Measurements from ENCODE around the gene RMDN3.

The RMDN3 gene, protein sequence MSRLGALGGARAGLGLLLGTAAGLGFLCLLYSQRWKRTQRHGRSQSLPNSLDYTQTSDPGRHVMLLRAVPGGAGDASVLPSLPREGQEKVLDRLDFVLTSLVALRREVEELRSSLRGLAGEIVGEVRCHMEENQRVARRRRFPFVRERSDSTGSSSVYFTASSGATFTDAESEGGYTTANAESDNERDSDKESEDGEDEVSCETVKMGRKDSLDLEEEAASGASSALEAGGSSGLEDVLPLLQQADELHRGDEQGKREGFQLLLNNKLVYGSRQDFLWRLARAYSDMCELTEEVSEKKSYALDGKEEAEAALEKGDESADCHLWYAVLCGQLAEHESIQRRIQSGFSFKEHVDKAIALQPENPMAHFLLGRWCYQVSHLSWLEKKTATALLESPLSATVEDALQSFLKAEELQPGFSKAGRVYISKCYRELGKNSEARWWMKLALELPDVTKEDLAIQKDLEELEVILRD

DNA sequence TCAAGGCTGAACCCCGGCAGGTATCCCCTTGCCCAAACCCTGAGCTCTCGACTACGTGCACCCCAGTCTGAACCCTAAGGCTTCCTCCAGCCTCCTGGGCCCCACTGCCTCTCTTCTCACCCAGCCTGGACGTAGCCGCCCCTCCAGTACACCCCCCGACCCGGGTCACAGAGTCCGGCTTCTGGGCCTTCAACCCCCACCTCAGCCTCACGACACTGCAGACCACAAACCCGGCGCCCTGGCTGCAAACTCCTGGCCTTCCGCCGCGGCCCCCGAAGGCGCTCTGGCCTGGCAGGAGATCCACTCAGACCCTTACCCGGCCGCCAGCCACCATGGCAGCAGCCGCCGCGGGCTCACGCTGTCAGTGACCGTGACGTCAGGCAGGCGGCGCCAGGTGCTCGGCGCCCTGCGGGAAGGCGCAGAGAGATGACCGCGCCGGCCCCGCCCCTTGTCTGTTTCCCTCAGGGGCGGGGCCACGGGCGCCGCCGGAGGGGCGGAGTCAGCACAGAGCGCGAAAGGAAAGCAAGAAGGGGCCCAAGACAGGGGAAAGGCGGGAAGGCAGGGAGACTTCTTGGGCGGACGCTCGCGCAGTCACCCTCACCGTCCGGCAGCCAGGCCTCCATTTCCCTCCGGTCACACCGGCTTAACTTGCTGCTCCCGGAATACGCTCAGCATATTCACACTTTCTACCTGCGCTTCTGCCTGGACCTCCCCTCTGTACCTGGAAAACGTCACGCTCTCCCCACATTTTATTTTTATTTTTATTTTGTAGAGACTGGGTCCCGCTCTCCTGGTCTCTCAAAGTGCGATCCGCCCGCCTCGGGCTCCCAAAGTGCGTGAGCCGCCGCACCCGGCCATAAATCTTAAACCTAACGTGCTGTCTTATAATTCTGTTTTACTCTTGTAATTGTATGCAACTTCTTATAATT lies at the start of gene RMDN3:
TSS of gene RMDN3 (minus strand) at position 372 of the 929 bp plus-strand sequence. CDS start 471 bp downstream, outside the sequence.
- peak; percentile 67 for DNase-seq

DNA sequence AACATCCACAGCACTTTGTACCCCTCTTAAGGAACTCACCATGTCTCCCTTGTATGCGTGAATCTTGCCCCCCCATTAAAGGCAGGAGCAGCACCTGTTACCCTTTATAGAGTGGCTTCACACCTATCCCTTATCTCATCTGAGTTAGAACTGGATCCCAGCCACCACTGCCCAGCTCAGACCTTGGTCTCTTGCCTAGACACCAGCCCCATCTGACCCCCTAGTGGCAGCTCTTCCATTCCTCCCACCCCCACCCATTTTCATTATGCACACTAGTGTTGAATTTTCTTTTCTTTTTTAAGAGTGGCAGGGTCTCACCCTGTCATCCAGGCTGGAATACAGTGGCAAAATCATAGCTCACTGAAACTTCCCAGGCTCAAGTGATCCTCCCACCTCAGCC lies 48.6 kb upstream of the RMDN3 start:
- DNase-seq, result no peak

DNA sequence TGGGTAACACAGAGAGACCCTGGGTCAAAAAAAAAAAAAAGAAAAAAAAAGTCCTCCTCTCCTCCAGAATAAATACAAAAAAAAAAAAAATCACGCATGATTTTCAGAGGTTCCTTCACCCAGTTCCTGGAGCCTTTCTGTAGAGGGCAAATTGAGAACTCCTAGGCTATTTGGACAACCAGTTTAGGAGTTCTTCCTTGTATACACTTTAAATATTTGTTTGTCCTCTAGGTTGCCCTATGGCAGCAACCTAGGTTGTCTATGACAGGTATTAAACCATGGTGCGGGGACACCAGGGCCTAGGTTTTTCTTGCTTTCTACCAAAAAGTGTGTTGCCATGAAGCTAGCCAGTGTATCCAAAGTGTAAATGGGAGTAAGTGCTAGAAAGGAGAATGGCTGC lies 48.0 kb upstream of the RMDN3 start:
- DNase-seq, result no peak

DNA sequence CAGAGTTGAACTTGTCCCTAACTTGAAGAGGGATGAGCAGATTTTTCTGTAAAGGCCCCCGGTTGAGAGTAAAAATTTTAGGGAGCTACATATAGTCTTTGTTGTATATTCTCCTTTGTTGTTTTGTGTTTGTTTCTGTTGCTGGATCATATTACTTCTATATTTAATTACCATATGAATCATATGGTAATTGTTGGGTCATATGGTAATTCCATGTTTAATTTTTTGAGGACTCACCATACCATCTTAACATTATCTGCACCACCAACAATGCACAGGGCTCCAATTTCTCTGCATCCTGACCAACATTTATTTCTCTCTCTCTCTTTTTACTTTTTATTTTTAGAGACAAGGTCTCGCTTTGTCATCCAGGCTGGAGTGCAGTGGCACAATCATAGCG lies 44.5 kb upstream of the RMDN3 start:
- DNase-seq, result no peak

DNA sequence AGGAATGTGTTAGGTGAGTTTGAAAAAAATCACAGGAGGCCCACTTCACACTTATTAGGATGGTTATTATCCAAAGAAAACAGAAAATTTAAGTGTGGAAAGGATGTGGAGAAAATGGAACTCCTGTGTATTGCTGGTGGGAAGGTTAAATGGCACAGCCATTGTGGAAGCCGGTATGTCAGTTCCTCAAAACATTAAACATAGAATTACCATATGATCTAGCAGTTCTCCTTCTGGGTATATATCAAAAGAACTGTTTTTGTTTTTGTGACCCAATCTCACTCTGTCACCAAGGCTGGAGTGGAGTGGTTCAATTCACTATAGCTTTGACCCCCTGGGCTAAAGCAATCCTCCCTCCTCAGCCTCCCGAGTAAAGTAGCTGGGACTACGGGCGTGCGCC lies 41.5 kb upstream of the RMDN3 start:
- DNase-seq, result no peak

DNA sequence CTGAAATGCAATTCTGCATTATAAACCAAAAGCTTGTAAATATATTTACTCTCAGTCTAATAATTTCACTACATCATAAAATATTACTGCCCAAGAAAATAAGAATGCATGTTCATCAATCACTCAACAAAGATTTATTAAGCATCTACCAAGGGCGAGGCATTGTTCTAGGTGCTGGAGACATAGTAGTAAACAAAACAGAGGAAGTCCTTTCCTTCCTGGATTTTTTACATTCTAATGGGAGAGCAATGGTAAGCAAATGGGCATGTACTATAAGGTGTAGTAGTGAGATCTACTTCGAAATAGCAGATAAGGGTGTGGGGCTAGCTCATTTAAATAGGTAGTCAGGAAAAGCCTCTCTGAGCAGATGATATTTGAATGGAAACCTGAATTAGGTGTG lies 41.0 kb upstream of the RMDN3 start:
- DNase-seq, result no peak

DNA sequence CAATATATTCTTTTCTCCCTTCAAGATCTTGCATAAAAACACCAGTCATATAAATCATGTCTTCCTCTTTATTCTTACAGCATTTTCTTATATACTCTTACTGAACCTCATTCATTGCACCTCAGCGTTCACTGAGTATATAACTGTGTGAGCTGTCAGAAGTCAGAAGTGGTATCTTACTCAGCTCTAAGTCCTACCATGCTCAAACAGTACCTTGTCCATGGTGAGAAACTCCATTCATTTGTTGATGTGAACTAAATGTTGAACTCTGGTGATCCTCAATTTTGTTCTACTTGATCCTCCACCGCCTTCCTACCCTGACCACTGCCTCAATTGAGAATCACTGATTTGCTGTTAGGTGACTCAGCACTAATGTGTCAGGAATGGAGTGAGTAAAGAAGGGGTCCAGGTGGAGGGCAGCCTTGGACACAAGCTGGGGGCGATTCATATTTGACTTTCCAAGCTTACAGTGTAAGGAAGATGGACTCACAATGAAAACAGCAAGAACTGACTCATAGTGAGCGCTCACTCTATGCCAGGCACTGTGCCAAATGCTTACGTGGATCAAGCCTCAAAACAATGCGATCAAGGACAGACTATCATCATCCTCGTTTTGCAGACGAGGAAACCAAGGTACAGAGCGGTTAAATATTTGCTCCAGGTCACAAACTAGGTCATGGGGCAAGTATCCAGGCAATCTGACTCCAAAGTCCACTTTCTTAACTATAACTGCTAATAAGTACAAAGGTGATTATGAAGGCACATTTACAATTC lies 38.3 kb upstream of the RMDN3 start:
- peak; percentile 45 for DNase-seq

DNA sequence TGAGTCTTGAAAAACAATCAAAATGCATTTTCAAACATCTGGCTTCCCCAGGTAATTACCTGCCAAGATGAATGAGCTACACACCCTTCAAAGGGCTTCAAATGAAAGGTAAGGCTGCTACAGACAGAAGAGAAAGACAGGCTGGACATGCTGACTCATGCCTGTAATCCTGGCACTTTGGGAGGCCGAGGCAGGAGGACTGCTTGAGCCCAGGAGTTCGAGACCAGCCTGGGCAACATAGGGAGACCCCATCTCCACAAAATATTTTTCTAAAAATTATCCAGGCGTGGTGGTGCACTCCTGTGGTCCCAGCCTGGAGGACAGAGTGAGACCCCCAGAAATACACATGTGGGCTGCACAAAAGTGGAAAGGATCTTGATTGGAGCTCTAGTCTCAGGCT lies 37.3 kb upstream of the RMDN3 start:
- DNase-seq, result no peak

DNA sequence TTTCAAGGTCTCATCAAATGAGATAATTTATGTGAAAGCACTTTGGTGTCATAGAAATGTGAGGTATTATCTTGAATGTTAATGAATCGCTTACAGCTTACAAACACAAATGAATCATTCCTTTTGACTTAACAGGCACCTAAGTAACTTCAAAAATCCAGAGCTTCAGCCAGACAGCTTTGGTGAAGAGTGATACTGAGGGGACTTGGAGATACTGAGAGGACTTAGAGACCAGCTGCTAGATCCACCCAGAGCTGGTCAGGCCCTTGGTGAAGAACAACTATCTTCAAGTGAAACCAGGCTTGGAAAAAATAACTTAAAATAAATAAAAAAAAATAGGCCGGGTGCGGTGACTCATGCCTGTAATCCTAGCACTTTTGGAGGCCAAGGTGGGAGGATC lies 35.7 kb upstream of the RMDN3 start:
- no peak for DNase-seq

DNA sequence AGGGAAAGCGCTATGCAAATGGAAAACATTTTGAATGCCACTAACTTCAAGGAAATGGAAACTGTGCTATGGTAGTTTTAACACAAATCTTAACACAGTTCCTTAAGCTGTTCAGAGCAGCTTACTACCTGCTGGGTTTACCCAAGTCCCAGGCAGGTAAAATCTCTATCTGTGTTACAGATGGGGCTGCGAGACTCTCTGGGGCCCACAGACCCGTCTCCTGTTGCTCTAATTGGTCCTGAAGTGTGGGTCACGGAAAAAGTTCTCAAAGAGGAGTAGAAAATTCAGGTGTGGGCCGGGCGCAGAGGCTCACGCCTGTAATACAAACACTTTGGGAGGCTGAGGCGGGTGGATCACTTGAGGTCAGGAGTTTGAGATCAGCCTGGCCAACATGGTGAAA lies 34.9 kb upstream of the RMDN3 start:
- DNase-seq, result no peak

DNA sequence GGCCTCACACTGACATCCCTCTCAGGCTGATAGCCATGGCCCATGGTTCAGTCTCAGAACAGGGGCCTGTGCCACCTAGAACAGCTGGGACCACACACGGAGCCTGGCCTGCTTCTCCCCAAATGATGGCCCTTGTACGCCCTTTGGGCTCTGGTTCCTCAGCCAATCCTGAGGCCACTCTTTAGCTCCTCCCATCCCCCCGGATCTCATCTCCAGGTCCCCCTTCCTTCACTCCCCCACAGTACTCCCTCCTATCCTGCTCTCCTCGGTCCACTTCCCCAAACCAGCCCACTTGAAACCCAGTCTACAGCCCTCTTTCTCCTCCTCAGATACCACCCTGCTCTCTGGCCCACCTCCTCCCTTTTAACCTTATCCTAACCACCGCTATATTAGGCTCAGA lies 34.1 kb upstream of the RMDN3 start:
- no peak for DNase-seq

DNA sequence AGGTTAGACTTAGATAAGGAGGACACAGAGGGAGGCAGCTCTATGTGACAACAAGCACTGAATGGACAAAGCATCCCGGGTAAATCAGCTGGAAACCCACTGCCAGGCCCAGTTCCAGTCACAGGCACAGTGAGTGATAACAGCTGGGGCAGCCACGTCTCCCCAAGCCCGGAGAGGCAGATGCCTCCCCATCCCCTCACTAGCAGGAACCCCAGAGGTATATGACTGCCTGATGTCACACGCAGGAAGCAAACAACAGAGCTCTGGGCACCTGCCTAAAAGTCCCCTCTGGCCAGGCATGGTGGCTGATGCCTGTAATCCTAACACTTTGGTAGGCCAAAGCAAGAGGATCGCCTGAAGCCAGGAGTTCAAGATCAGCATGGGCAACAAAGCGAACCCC lies 32.9 kb upstream of the RMDN3 start:
- DNase-seq, result no peak

DNA sequence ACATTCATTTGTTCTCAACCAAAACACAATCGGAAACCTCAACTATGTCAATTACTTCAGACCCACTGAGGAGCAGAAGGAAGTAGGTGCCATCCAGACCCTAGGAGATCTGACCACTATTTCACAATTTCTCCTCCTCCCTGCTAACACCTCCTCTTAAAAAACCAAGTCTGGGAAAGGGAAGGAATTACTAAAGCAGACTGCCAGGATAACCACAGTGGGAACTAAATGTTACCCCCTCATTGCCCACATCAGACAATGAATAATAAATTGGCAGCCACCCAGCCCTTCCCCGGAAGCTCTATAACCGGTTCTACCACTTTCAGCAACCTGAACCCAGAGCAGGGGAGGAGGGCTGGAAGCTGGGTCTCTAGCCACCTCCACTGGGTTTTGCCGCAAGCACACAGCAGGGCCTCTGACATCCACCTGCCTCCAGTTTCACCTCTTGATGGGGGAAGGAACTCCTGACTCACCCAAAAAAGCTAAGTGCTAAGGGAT lies 32.3 kb upstream of the RMDN3 start:
- DNase-seq, result no peak

DNA sequence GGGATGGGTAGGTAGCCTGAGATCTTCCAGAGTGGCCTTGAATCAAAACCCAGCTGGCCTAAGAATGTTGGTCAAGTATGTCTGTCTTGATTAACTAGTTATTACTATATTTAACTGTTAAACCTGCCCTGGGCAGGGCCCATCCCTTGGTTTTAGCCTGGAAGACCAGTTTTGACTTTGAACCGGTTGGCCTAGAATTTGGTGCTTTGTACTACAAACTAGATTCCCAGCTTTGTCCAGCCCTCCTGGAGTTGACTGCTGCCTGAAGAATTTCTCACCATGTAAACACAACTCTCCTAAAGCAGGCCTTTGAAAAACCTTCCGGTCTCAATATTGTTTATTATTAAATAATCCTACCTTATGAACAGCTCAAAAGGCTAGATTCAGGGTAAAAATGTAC lies 30.8 kb upstream of the RMDN3 start:
- no peak for DNase-seq

DNA sequence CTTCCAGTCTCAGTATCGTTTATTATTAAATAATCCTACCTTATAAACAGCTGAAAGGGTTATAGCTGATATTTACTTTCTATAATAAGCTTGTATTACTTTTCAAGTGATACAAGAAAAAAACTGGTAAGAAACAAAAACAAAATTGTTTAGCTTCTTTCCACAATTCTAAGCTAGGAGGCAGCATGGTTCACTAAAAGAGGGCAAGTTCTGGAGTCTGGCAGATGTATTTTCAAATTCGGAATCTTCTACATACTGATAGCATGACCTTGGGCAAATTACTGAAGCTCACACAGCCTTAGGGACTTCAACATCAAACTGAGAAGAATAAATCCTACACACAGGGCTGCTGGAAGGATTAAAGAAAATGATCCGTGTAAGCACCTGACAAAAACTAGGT lies 30.1 kb upstream of the RMDN3 start:
- DNase-seq, result no peak

DNA sequence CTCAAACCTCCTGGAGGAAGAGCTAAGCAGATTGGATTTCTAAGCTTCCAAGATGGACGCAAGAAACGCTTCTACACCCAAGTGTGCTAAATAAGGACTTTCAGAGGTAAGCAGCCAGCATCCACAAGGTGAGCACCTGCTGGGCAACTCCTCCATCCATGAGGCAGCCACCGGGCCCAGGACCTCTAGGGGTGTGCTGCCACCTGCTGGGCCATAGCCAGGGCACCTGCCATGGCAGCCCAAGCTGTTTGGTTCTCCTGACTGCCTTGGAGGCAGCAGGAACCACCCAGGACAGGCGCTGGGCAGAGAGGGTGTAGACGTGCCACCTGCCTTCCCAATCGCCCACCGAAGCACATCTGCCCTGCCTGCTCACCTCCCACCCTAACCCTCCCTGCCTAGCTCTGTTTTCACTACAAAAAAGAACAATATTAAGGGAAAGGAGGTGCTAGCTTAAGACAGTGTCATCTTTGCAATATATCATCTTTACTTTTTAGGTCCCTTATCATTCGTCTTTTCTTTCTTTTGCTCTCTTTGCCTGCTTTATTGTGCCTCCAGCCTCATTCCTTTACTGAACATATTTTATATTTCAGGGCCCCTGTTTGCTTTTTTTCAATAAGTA lies 27.7 kb upstream of the RMDN3 start:
- DNase-seq, result peak; percentile 34

DNA sequence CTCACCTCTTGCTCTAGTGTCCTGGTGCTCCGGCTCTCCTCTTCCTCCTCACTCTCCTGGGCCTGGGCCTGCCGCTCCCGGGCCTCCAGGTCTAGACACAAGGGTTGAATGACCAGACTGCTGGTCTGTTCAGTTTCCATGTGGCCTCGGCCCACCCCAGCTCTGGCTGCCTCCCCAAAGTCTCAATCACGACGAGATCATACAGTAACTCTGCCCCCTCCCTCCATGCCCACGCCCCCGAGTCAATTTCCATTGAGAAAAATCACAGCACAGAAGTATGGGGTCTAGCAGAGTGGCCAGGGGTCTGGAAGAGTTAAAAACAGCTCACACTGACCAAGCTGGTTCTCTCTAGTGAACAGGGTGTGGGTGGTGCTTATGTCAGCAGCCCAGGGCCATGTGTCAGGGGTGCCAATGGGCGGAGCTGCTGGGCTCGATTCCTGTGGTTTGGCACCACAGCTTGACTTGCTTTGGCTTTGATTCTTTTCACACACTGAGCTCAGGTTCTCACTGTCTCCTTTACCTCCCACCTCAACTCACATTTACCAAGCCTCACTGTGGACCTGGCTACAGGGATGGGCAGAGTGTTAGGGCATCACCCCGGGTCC lies 21.6 kb upstream of the RMDN3 start:
- no peak for DNase-seq

DNA sequence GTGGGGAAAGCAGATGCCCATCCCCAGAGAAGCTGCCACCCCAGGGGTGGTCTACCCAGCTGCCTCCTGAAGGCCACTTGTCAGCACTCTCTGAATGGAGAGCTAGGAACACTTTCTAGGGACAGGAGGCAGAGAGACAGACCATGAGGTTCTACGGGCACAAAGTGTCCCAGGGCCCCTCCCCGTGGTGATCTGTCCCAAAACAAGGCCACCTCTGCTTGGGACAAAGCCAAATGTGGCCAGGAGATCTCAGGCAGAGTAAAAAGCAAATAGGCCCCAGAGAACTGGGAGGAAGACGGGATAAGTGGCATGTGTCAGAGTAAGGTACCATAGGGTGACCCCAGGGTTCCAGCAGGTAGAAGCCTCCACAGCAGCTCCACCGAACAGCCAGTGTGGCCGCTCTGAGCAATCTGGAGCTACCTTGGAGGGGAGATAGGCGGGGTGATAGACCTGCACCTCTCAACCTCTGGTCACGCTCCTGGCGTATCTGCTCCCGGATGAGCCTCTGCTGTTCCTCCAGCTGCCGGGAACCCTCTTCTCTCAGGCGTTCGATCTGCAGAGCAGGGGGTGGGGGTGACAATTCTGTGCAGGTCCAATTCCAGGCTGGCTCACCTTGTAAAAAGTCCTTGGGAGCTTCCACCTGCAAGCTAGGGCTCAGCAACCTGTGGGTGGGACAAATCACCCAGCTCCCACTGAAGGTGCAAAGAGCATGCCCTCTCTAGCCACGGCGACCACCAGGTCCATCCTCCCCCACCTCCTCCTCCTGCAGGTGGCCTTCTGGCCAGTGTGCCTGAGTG lies 20.9 kb upstream of the RMDN3 start:
- DNase-seq, result no peak

DNA sequence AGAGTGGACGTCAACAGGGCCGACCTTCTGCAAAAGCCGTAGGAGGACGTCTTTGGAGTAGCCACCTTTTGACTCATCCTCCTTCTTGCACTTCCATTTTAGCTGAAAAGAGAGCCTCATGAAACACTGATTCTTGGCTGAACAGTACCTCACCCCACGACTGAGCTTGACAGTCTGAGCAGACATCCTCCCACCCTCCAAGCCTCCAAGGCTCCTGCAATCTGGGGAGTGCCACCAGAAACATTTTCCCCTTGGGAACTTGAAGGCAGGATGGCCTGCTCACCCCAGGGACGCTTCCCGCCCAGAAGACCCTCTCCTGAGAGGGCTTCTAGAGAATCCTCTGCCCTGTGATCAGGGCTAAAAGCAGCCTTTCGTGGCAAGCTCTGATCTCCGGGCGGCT lies 20.0 kb upstream of the RMDN3 start:
- no peak for DNase-seq

DNA sequence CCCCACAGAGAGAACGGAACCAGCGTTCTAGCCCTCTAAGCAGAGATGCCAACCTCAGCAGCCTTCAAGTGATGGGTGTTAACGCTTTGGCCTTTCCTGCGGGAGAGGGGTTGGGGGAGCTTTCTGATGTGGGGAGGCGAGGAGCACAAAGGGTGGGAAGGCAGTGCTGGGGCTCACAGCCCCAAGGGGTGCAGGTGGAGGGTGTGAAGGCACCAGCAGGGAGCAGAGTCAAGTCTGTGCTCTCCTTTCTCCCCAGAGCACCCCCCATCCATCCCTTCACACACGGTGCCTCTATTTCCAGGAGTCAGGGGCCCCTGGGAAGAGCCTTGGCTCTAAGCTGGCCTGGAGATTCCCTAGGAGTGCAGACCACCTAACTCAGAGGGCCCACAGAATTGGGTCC lies 18.8 kb upstream of the RMDN3 start:
- DNase-seq, result no peak

DNA sequence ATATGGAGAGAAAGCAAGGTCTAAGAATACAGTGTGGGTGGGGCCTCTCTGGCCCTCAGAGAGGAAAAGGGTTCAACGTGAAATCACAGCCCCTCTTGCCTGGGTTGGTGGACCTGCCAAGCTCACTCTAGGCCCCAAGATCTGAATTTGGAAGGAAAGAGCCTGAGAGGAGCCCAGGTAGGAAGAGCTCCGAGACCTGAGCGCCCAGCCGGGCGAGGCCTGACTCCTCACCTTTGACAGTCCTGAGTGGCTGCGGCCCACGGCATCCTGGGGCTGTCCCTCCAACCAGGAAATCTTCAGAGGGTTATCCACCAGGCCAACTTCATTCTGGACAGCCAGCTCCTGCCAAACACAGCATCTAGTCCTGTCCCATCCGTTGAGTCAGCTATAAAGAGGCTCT lies 18.4 kb upstream of the RMDN3 start:
- no peak for DNase-seq

Data from SHP77 treated with DMSO at 0.1 percent for 48 hours (cell line).